Measurements from ENCODE around the gene NOL9. TPM values are rescaled to one million over a fixed set of nuclear protein-coding genes. Genes with fewer than 3 reads are reported as not detected.
A peak's percentile ranks its signal among the peaks of the same experiment; 100 is the strongest.
"Not testable (repeated sequence)": the region's sequence is repeated elsewhere in the genome, so short reads cannot be mapped to it uniquely, and the experiment has no call there.

Gene NOL9
- total RNA-seq, 2 donors from 2014 or later, result 15.3 to 38.9 TPM

DNA sequence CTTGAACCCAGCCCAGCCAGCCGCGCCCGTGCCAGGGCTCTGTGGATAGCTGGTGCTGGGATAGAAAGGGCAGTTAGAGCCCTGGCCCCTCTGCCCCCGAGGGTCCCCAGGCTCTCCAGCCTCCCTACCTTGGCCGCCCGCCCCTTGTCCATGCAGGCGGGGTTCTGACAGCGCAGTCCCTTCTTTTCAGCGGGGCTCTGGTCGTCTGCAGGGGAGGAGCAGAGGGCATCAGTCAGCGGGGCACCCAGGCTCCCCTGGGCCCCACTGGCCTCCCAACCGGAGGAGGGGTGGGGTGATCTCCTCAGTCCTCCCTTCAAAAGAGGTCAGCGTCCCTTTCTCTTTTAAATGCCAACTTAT, 58.0 kb downstream of the NOL9 start:
- Histone ChIP-seq H3K27ac (peak overlapping the region in 1 of 2 donors; percentile 73), H3K27me3 (replicated peaks; ENCODE audit: insufficient read depth) (no peaks in the 10 kb centered on the region), H3K4me1 (ENCODE audit: control insufficient read depth in 1 of 2, low read depth in 2 of 2) (peaks cover 28 to 52% of the 10 kb centered on the region in 2 donors), H3K4me3 (peak overlapping the region; percentile 87), H3K9me3 (no peaks in the 10 kb centered on the region), H3K36me3 (no peaks in the 10 kb centered on the region)
- ATAC-seq (ENCODE audit: insufficient number of reproducible peaks, low FRiP score, low read depth), result no peak
- no peak for DNase-seq (ENCODE audit: low spot score)
- no peak for TF ChIP-seq CTCF (IDR thresholded peaks at IDR 0.05)

DNA sequence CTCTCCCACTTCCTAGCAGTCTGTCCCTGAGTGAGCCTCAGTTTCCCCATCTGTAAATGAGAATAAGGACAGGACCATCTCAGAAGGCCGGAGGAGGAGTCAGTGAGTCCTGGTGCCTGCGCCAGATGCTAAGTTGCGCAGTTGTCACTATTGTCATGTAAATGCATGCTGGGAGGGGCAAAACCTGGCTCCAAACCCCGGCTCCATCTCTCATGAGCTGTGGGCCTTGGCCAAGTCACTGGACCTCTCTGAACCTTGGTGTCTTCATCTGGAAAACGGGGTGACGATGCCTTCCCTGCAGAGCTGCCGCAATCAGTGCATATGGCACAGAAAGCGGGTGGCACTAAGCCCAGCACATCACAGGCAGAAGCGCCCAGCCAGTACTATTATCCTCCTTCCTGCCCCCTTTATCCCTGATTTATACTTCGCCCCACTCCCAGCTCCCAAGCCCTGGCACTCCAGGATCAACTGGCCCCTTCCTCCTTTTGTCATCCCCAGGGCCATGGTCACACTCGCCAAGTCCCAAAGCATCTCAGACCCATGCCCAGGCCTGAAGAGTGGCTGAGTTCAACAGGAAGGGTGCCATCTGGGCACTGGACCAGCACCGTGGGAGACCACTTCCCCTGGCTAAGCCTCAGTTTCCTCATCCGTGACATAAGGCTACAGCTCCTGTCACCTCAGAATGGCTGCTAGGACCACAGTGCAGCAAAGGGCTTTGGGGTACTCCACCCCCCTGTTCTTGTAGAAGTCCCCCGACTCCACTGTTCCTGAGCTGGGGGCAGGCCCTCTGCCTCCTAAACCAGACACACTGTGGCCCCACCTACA, 58.6 kb downstream of the NOL9 start:
- Histone ChIP-seq H3K27me3 (replicated peaks; ENCODE audit: insufficient read depth) (no peaks in the 10 kb centered on the region), H3K9me3 (no peaks in the 10 kb centered on the region), H3K36me3 (no peaks in the 10 kb centered on the region), H3K27ac (peak overlapping the region in 1 of 2 donors; percentile 73), H3K4me1 (ENCODE audit: control insufficient read depth in 1 of 2, low read depth in 2 of 2) (peaks cover 24 to 52% of the 10 kb centered on the region in 2 donors), H3K4me3 (peak overlapping the region; percentile 87)
- ATAC-seq (ENCODE audit: insufficient number of reproducible peaks, low FRiP score, low read depth) (no peak), DNase-seq (ENCODE audit: low spot score) (no peak)
- TF ChIP-seq CTCF (IDR thresholded peaks at IDR 0.05), result no peak

GRCh38 chr1:6495041-6495441, 59.3 kb downstream of the NOL9 start:
- Histone ChIP-seq H3K27ac (no peak overlapping the region), H3K4me1 (ENCODE audit: control insufficient read depth in 1 of 2, low read depth in 2 of 2) (peaks cover 26 to 51% of the 10 kb centered on the region in 2 donors), H3K27me3 (replicated peaks; ENCODE audit: insufficient read depth) (no peaks in the 10 kb centered on the region), H3K4me3 (no peak overlapping the region), H3K36me3 (no peaks in the 10 kb centered on the region), H3K9me3 (no peaks in the 10 kb centered on the region)
- DNase-seq (ENCODE audit: low spot score), result no peak
- no peak for TF ChIP-seq CTCF (IDR thresholded peaks at IDR 0.05)
- no peak for ATAC-seq (ENCODE audit: insufficient number of reproducible peaks, low FRiP score, low read depth)

DNA sequence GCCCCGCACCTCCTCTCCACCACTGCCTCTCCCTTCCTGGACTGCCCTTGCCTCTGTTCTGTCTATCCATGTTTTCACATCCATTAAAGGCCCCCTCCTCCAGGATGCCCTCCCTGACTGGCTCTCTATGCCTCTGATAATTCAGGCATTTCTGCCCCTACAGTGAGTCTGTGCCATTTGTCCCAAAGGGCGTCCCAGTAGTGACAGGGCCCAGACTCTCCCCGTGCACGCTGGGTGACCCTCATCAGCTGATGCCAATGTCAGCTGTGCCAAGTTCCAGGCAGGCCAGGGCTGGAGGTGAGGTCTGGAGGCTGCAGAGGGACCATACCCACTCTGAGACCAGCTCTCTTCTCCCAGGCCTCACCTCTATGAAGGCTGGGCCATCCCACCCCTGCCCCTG, 59.7 kb downstream of the NOL9 start:
- H3K9me3 ChIP-seq, result no peaks in the 10 kb centered on the region
- no peaks in the 10 kb centered on the region for H3K36me3 ChIP-seq
- H3K4me3 ChIP-seq, result no peak overlapping the region
- ATAC-seq (ENCODE audit: insufficient number of reproducible peaks, low FRiP score, low read depth) (no peak), DNase-seq (ENCODE audit: low spot score) (no peak)
- H3K4me1 ChIP-seq (ENCODE audit: control insufficient read depth in 1 of 2, low read depth in 2 of 2), result peaks cover 27 to 52% of the 10 kb centered on the region in 2 donors
- no peaks in the 10 kb centered on the region for H3K27me3 ChIP-seq (replicated peaks; ENCODE audit: insufficient read depth)
- no peak for TF ChIP-seq CTCF (IDR thresholded peaks at IDR 0.05)
- no peak overlapping the region for H3K27ac ChIP-seq

GRCh38 chr1:6493834-6494223, 60.5 kb downstream of the NOL9 start:
- not testable (repeated sequence) for H3K4me3 ChIP-seq; H3K9me3 ChIP-seq; H3K27ac ChIP-seq; H3K36me3 ChIP-seq; DNase-seq (ENCODE audit: low spot score); H3K27me3 ChIP-seq (replicated peaks; ENCODE audit: insufficient read depth); ATAC-seq (ENCODE audit: insufficient number of reproducible peaks, low FRiP score, low read depth)
- peaks cover 24 to 47% of the 10 kb centered on the region in 2 donors for H3K4me1 ChIP-seq (ENCODE audit: control insufficient read depth in 1 of 2, low read depth in 2 of 2)

Data from thoracic aorta (tissue), 2 donors.